ENCODE measurements around the gene SEMA6A. TPM values are rescaled to one million over a fixed set of nuclear protein-coding genes. Genes with fewer than 3 reads are reported as not detected.

Gene SEMA6A
- under 1 TPM; 0.10 to 0.14 TPM for total RNA-seq

- CTCF ChIA-PET: interaction anchor here (0.6 to 0.7 kb wide), 2 partner anchors 58 to 87 kb away, joined by 3 read pairs; no protein-coding TSS in a partner anchor
- no peak within 1 kb of the TSS for H3K27ac Mint-ChIP-seq
- H3K9me3 Mint-ChIP-seq: no peaks in the 10 kb centered on the region
Measured at GRCh38 chr5:116574367-116575325, at the start of gene SEMA6A. Gene SEMA6A (minus strand): TSS chr5:116574823. CDS start chr5:116504944, 69,879 bp downstream.

GRCh38 chr5:116622375-116623050, 47.9 kb upstream of the SEMA6A start:
- Mint-ChIP-seq H3K27ac (no peak overlapping the region), H3K36me3 (ENCODE audit: low read depth) (no peaks in the 10 kb centered on the region), H3K9me3 (no peaks in the 10 kb centered on the region), H3K27me3 (ENCODE audit: low read depth) (peaks cover 4% of the 10 kb centered on the region), H3K4me1 (ENCODE audit: low read depth) (no peaks in the 10 kb centered on the region), H3K4me3 (no peak overlapping the region)
- intact Hi-C loops (cut with micrococcal nuclease): no loop called here
- DNase-seq: no peak
- CTCF ChIA-PET: no interaction called here

More at GRCh38 chr5:116574367-116575325, at the start of gene SEMA6A:
- peaks cover 24% of the 10 kb centered on the region for H3K4me1 Mint-ChIP-seq (ENCODE audit: low read depth)
- no peaks in the 10 kb centered on the region for H3K36me3 Mint-ChIP-seq (ENCODE audit: low read depth)
- peak within 1 kb of the TSS; percentile 76 for H3K4me3 Mint-ChIP-seq
- H3K27me3 Mint-ChIP-seq (ENCODE audit: low read depth): peaks cover 78% of the 10 kb centered on the region
- intact Hi-C loops (cut with micrococcal nuclease): loop anchor here (5.0 to 10.0 kb wide), 2 partner anchors 437 to 880 kb away; no protein-coding TSS in a partner anchor
- DNase-seq: peak; percentile 74

- H3K27me3 Mint-ChIP-seq (ENCODE audit: low read depth): peaks cover 4% of the 10 kb centered on the region
- no peaks in the 10 kb centered on the region for H3K4me1 Mint-ChIP-seq (ENCODE audit: low read depth)
- H3K36me3 Mint-ChIP-seq (ENCODE audit: low read depth): no peaks in the 10 kb centered on the region
- CTCF ChIA-PET: no interaction called here
- no peak overlapping the region for H3K4me3 Mint-ChIP-seq
- no peak overlapping the region for H3K27ac Mint-ChIP-seq
- DNase-seq: no peak
- H3K9me3 Mint-ChIP-seq: no peaks in the 10 kb centered on the region
- intact Hi-C loops (cut with micrococcal nuclease): no loop called here
Measured at GRCh38 chr5:116621599-116621998, 47.0 kb upstream of the SEMA6A start.

- no peaks in the 10 kb centered on the region for H3K9me3 Mint-ChIP-seq
- H3K4me1 Mint-ChIP-seq (ENCODE audit: low read depth): no peaks in the 10 kb centered on the region
Measured at GRCh38 chr5:116616876-116617275, 42.3 kb upstream of the SEMA6A start.

GRCh38 chr5:116614603-116614920, 39.9 kb upstream of the SEMA6A start:
- Mint-ChIP-seq H3K27me3 (ENCODE audit: low read depth) (peaks cover 6% of the 10 kb centered on the region), H3K9me3 (no peaks in the 10 kb centered on the region), H3K4me1 (ENCODE audit: low read depth) (no peaks in the 10 kb centered on the region), H3K4me3 (no peak overlapping the region), H3K27ac (no peak overlapping the region), H3K36me3 (ENCODE audit: low read depth) (no peaks in the 10 kb centered on the region)
- intact Hi-C loops (cut with micrococcal nuclease): no loop called here
- CTCF ChIA-PET: no interaction called here
- no peak for DNase-seq

More at GRCh38 chr5:116616876-116617275, 42.3 kb upstream of the SEMA6A start:
- H3K4me3 Mint-ChIP-seq: no peak overlapping the region
- peaks cover 5% of the 10 kb centered on the region for H3K27me3 Mint-ChIP-seq (ENCODE audit: low read depth)
- intact Hi-C loops (cut with micrococcal nuclease): no loop called here
- no peak for DNase-seq
- no peak overlapping the region for H3K27ac Mint-ChIP-seq
- CTCF ChIA-PET: no interaction called here
- H3K36me3 Mint-ChIP-seq (ENCODE audit: low read depth): no peaks in the 10 kb centered on the region

GRCh38 chr5:116613445-116613844, 38.8 kb upstream of the SEMA6A start:
- intact Hi-C loops (cut with micrococcal nuclease): no loop called here
- H3K9me3 Mint-ChIP-seq: no peaks in the 10 kb centered on the region
- no peaks in the 10 kb centered on the region for H3K36me3 Mint-ChIP-seq (ENCODE audit: low read depth)
- H3K27me3 Mint-ChIP-seq (ENCODE audit: low read depth): peaks cover 6% of the 10 kb centered on the region
- no peak for DNase-seq
- H3K4me3 Mint-ChIP-seq: no peak overlapping the region
- no peaks in the 10 kb centered on the region for H3K4me1 Mint-ChIP-seq (ENCODE audit: low read depth)
- no peak overlapping the region for H3K27ac Mint-ChIP-seq
- CTCF ChIA-PET: no interaction called here

GRCh38 chr5:116612431-116612830, 37.8 kb upstream of the SEMA6A start:
- CTCF ChIA-PET: no interaction called here
- DNase-seq: no peak
- Mint-ChIP-seq H3K36me3 (ENCODE audit: low read depth) (no peaks in the 10 kb centered on the region), H3K27ac (no peak overlapping the region), H3K27me3 (ENCODE audit: low read depth) (peaks cover 6% of the 10 kb centered on the region), H3K4me1 (ENCODE audit: low read depth) (no peaks in the 10 kb centered on the region), H3K4me3 (no peak overlapping the region), H3K9me3 (no peaks in the 10 kb centered on the region)
- intact Hi-C loops (cut with micrococcal nuclease): no loop called here

- Mint-ChIP-seq H3K27ac (no peak overlapping the region), H3K27me3 (ENCODE audit: low read depth) (no peaks in the 10 kb centered on the region), H3K4me1 (ENCODE audit: low read depth) (no peaks in the 10 kb centered on the region), H3K9me3 (no peaks in the 10 kb centered on the region), H3K4me3 (no peak overlapping the region), H3K36me3 (ENCODE audit: low read depth) (no peaks in the 10 kb centered on the region)
- no peak for DNase-seq
- CTCF ChIA-PET: no interaction called here
- intact Hi-C loops (cut with micrococcal nuclease): no loop called here
Measured at GRCh38 chr5:116605310-116606070, 30.9 kb upstream of the SEMA6A start.

GRCh38 chr5:116604805-116605204, 30.2 kb upstream of the SEMA6A start:
- Mint-ChIP-seq H3K27me3 (ENCODE audit: low read depth) (peaks cover 1% of the 10 kb centered on the region), H3K4me3 (no peak overlapping the region), H3K36me3 (ENCODE audit: low read depth) (no peaks in the 10 kb centered on the region), H3K27ac (no peak overlapping the region), H3K9me3 (no peaks in the 10 kb centered on the region), H3K4me1 (ENCODE audit: low read depth) (no peaks in the 10 kb centered on the region)
- intact Hi-C loops (cut with micrococcal nuclease): no loop called here
- no peak for DNase-seq
- CTCF ChIA-PET: no interaction called here

- Mint-ChIP-seq H3K4me3 (no peak overlapping the region), H3K27ac (no peak overlapping the region), H3K27me3 (ENCODE audit: low read depth) (peaks cover 5% of the 10 kb centered on the region), H3K4me1 (ENCODE audit: low read depth) (no peaks in the 10 kb centered on the region), H3K36me3 (ENCODE audit: low read depth) (no peaks in the 10 kb centered on the region), H3K9me3 (no peaks in the 10 kb centered on the region)
- CTCF ChIA-PET: no interaction called here
- DNase-seq: no peak
- intact Hi-C loops (cut with micrococcal nuclease): no loop called here
Measured at GRCh38 chr5:116600876-116601275, 26.3 kb upstream of the SEMA6A start.

GRCh38 chr5:116598911-116599310, 24.3 kb upstream of the SEMA6A start:
- no peaks in the 10 kb centered on the region for H3K36me3 Mint-ChIP-seq (ENCODE audit: low read depth)
- peaks cover 5% of the 10 kb centered on the region for H3K27me3 Mint-ChIP-seq (ENCODE audit: low read depth)
- CTCF ChIA-PET: no interaction called here
- no peaks in the 10 kb centered on the region for H3K9me3 Mint-ChIP-seq
- DNase-seq: no peak
- H3K4me3 Mint-ChIP-seq: no peak overlapping the region
- intact Hi-C loops (cut with micrococcal nuclease): no loop called here
- H3K4me1 Mint-ChIP-seq (ENCODE audit: low read depth): no peaks in the 10 kb centered on the region
- no peak overlapping the region for H3K27ac Mint-ChIP-seq

- DNase-seq: no peak
- no peak overlapping the region for H3K27ac Mint-ChIP-seq
- peaks cover 5% of the 10 kb centered on the region for H3K27me3 Mint-ChIP-seq (ENCODE audit: low read depth)
- no peaks in the 10 kb centered on the region for H3K9me3 Mint-ChIP-seq
- no peaks in the 10 kb centered on the region for H3K4me1 Mint-ChIP-seq (ENCODE audit: low read depth)
- intact Hi-C loops (cut with micrococcal nuclease): no loop called here
- H3K36me3 Mint-ChIP-seq (ENCODE audit: low read depth): no peaks in the 10 kb centered on the region
- H3K4me3 Mint-ChIP-seq: no peak overlapping the region
- CTCF ChIA-PET: no interaction called here
Measured at GRCh38 chr5:116595498-116595897, 20.9 kb upstream of the SEMA6A start.
